GM18526 (cell line): ENCODE results near the gene HECW1.

Experiments used
- POLR2A ChIP-seq: IDR thresholded peaks from 3 replicates; pipeline ENCODE4 v1.6.1; 2011; ENCODE audit not compliant: insufficient read length; ENCODE audit errors: extremely low read depth

HECW1 gene

GRCh38 chr7:43408981-43409380 lies 296.5 kb downstream of the HECW1 start:
- no peak for TF ChIP-seq POLR2A

GRCh38 chr7:43417455-43417854 lies 305.0 kb downstream of the HECW1 start:
- TF ChIP-seq POLR2A: no peak

GRCh38 chr7:43430411-43430810 lies 318.0 kb downstream of the HECW1 start:
- TF ChIP-seq POLR2A: no peak

- no peak for TF ChIP-seq POLR2A
Observed at GRCh38 chr7:43431020-43431595, 318.7 kb downstream of the HECW1 start.

DNA sequence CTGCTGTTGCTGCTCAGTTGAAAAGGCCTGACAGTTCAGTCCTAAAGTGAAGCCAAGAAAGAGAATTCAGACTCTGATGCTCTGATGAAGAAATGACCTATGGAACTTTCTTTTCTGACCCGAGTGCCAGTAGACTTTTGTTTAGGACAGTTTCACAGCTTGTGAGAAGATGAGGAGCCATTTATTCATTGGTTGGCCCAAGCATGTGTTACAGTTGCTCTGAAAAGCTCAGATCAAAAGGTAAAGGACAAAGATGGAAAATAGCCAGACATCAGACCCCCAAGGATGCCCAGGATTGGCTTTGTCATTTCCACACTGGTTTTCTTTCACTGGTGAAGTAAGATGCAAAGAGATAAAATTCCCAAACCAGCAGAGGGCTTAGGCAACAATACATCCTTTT lies 321.2 kb downstream of the HECW1 start:
- no peak for TF ChIP-seq POLR2A

GRCh38 chr7:43437001-43437400 lies 324.6 kb downstream of the HECW1 start:
- no peak for TF ChIP-seq POLR2A

GRCh38 chr7:43438897-43439479 lies 326.5 kb downstream of the HECW1 start:
- TF ChIP-seq POLR2A: no peak

DNA sequence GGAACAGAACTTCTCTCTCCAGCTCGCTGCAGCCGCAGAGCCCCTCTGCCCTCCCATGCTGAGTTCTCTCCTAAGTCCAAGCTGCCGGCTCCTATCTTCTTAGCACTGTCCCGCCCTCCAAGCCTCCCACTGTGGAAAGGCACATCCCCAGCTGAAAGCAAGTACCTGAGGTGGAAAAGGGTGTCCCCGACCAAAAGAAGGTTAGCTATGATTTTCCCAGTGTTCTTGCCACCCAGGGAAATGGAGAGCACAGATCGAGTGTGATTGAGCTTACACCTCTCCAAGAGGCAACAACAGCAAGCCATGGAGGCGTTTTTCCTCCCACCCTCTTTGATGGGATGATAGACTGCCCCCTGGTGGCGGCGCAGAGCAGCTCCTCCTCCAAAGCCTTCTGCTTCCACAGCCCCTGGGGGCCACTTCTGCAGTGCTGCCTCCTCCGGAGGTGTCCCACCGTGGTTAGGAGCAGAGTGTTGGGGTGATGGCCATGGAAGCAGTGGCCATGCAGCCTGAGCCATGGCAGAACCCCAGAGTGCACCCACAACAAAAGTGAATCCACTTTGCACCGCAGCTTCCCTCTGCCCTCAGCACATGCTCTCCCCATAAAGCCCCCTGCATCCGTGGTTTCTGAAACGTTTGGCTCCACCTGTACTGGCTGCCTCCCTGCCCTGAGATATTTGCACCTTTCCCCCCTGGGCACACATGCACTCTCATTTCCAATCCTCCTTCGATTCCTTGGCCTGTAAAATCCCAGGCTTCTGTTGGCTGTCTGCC lies 327.4 kb downstream of the HECW1 start:
- TF ChIP-seq POLR2A: no peak

- TF ChIP-seq POLR2A: no peak
Observed at GRCh38 chr7:43441231-43442130, 329.0 kb downstream of the HECW1 start.

GRCh38 chr7:43443381-43443780 lies 330.9 kb downstream of the HECW1 start:
- no peak for TF ChIP-seq POLR2A

DNA sequence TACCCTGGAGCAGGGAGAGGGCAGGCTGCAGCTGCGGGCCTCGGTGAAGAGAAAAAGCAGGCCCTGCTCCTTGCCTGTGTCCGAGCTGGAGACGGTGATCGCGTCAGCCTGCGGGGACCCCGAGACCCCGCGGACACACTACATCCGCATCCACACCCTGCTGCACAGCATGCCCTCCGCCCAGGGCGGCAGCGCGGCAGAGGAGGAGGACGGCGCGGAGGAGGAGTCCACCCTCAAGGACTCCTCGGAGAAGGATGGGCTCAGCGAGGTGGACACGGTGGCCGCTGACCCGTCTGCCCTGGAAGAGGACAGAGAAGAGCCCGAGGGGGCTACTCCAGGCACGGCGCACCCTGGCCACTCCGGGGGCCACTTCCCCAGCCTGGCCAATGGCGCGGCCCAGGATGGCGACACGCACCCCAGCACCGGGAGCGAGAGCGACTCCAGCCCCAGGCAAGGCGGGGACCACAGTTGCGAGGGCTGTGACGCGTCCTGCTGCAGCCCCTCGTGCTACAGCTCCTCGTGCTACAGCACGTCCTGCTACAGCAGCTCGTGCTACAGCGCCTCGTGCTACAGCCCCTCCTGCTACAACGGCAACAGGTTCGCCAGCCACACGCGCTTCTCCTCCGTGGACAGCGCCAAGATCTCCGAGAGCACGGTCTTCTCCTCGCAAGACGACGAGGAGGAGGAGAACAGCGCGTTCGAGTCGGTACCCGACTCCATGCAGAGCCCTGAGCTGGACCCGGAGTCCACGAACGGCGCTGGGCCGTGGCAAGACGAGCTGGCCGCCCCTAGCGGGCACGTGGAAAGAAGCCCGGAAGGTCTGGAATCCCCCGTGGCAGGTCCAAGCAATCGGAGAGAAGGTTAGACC lies 332.5 kb downstream of the HECW1 start:
- TF ChIP-seq POLR2A: no peak

- no peak for TF ChIP-seq POLR2A
Observed at GRCh38 chr7:43449577-43449976, 337.1 kb downstream of the HECW1 start.

DNA sequence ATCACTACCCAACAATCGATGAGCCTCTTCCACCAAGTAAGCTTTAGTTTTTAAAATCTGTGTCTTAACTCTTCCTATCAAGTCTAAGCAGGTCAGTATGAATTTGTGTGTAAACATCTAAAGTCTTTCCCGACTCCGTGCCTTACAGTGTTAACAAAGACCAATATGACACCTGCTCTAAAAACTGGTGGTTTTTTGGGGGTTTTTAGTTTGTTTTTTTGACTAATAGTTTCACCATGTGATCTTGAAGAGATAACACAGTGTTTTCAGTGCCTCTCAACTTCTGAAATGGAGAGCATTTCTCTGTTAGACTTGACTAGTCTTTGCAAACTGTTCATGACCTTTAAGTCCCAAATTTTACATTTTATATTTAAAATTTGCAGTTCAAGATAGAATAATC lies 338.4 kb downstream of the HECW1 start:
- no peak for TF ChIP-seq POLR2A

- TF ChIP-seq POLR2A: no peak
Observed at GRCh38 chr7:43454936-43455518, 342.6 kb downstream of the HECW1 start.
